Lower leg skin (tissue), 4 donors: ENCODE measurements around the gene ACLY. TPM values are rescaled to one million over a fixed set of nuclear protein-coding genes. Genes with fewer than 3 reads are reported as not detected.
"Not testable (repeated sequence)": the region's sequence is repeated elsewhere in the genome, so short reads cannot be mapped to it uniquely, and the experiment has no call there.

Experiments used
- DNase-seq, 2 donors: peaks; one replicate each; pipeline ENCODE4 v3.0.0-alpha.2; 2019; ENCODE audit warnings: low spot score in 2 of 2
- H3K4me3 ChIP-seq: fragments of 200-600 bp; sonication (generic); 2 replicates; pipeline ENCODE4 v1.5.1; 2017; ENCODE audit warnings: mild to moderate bottlenecking, low read depth; ENCODE audit not compliant: poor library complexity, severe bottlenecking
- POLR2A ChIP-seq, 2 donors: fragments of 450-650 bp; IDR thresholded peaks; one replicate each; pipeline ENCODE4 v1.6.1; 2016 to 2017; ENCODE audit warnings: antibody characterized with exemption in 2 of 2, mild to moderate bottlenecking in 1 of 2, moderate library complexity in 1 of 2
- WGBS, 2 donors: methylation state at CpG; one replicate each; pipeline ENCODE4 v1.1.5; 2018; 5-methylcytosine and 5-hydroxymethylcytosine counted together
- intact Hi-C: fragments of 100-400 bp; cut with DNase I; formaldehyde crosslinking; loops from one replicate; pipeline ENCODE4 v1.15.0; 2023; ENCODE audit warnings: low total_unique reads
- total RNA-seq, 4 donors: library from RNA; depleted of rRNA; stranded (reverse); fragments of >200 nt; gene quantifications; one replicate each; pipeline ENCODE4 v1.1.0, GENCODE V29; 2016
- TF ChIP-seq, protein P1 (sequence below), 3 donors: fragments of 450-650 bp; IDR thresholded peaks; one replicate each; pipeline ENCODE4 v1.5.1; 2016; ENCODE audit warnings: antibody characterized with exemption in 3 of 3, mild to moderate bottlenecking in 3 of 3, moderate library complexity in 2 of 3

The ACLY gene
- total RNA-seq, 4 donors from 2014 or later, result 50.3 to 73.0 (median 62.4) TPM

DNA sequence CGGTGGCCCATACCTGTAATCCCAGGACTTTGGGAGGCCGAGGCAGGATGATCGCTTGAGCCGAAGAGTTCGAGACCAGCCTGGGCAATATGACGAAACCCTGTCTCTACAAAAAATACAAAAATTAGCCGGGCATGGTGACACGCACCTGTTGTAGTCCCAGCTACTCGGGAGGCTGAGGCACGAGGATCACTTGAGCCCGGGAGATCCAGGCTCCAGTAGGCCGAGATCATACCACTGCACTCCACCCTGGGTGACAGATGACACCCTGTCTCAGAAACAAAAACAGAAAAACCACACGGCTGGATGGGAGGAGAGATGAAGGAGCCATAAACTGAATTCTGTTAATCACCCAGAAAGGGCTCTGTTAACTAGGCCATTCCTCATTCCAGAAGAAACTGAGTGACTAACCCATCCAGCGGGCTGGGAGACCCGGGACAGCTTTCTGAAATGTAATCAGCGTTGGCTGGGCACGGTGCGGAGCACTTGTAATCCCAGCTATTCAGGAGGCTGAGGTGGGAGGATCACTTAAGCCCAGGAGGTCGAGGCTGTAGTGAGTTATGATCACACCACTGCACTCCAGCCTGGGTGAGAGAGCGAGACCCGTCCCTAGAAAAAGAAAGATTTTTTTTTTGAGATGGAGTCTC lies 82.1 kb downstream of the ACLY start:
- no peak for DNase-seq
- WGBS, 2 donors, result 45 to 51% methylated on average over 21 of the region's 21 CpGs
- intact Hi-C loops, result no loop called here
- no peak overlapping the region for H3K4me3 ChIP-seq
- TF ChIP-seq, protein P1, sequence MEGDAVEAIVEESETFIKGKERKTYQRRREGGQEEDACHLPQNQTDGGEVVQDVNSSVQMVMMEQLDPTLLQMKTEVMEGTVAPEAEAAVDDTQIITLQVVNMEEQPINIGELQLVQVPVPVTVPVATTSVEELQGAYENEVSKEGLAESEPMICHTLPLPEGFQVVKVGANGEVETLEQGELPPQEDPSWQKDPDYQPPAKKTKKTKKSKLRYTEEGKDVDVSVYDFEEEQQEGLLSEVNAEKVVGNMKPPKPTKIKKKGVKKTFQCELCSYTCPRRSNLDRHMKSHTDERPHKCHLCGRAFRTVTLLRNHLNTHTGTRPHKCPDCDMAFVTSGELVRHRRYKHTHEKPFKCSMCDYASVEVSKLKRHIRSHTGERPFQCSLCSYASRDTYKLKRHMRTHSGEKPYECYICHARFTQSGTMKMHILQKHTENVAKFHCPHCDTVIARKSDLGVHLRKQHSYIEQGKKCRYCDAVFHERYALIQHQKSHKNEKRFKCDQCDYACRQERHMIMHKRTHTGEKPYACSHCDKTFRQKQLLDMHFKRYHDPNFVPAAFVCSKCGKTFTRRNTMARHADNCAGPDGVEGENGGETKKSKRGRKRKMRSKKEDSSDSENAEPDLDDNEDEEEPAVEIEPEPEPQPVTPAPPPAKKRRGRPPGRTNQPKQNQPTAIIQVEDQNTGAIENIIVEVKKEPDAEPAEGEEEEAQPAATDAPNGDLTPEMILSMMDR (IDR thresholded peaks at IDR 0.05), result no peak
- no peak for TF ChIP-seq POLR2A (IDR thresholded peaks at IDR 0.05)

DNA sequence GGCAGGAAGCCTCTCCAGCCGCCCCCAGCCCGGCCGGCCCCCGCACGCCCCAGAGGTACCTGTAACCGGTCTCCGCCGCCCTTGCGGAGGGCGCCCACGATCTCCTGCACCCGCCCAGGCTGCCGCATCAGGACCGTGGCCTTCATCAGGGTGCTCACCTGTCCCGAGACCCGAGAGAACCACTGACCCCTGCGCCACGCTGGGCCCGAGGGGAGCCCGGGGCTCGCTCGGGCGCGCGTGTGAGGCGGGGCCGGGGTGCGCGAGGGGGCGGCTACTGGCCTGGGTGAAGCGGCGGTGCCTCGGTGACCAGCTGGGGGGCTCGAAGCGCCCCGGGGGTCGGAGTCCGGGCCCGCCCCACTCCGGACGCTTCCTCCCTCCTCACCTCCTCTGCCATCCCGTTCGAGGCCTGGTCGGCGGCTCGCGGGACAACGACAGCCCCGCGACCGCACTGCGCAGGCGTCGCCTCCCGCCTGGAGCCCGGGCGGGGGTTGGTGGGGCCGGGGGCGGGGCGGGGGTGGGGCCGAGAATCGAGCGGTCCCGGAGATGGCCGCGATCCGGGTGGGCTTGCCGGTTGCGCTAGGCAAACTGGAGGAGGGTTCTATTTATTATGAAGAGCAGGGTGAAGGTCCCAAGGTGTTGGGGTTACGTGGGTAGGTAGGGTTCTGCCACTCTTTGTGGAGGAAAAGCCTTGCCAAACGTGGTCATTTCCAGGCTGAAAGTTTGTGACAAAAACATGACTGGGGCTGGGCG lies 82.8 kb downstream of the ACLY start, which contains the start of gene NT5C3B:
Gene NT5C3B (minus strand): TSS at position 433 of the 750 bp plus-strand sequence. CDS start 39 bp downstream, at position 394.
- WGBS, 2 donors, result 0 to 2% methylated on average over 16 to 28 of the region's 72 CpGs
- intact Hi-C loops, result no loop called here
- DNase-seq, result peak in 1 of 2 donors; percentile 91
- H3K4me3 ChIP-seq, result peak within 1 kb of the TSS; percentile 84
- no peak for TF ChIP-seq POLR2A (IDR thresholded peaks at IDR 0.05)
- TF ChIP-seq, protein P1 (IDR thresholded peaks at IDR 0.05), result no peak

DNA sequence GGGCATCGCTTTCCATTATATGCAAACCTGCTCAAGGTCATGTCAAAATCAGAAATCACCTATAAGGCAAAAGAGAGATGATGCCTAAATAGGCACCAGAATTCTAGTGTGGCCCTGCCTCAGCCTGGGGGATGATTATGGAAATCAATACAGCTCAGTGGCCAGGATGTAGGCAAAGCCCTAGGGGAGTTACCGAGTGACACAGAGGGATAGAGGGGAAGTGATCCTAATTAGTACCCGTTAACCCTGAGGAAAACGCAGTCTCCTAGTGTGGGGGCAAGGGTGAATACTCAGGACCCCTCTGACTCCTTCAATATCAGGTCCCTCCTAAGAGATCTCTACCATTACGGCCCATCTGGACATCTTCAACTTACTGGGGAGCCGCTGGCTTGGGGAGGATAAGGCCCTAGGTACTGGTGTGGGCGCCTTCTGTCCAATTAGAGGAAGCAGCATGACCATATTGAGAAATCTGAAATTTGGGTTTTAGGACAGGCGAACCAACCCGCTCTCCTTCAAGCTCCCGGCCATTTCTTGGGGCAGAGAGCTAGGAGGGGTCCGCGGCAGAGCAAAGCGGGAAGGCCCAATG lies 83.4 kb downstream of the ACLY start:
- DNase-seq, result no peak
- TF ChIP-seq POLR2A (IDR thresholded peaks at IDR 0.05), result no peak
- TF ChIP-seq, protein P1 (IDR thresholded peaks at IDR 0.05), result no peak
- 12 to 13% methylated on average over 10 to 13 of the region's 13 CpGs for WGBS, 2 donors
- peak overlapping the region; percentile 84 for H3K4me3 ChIP-seq
- intact Hi-C loops, result no loop called here

DNA sequence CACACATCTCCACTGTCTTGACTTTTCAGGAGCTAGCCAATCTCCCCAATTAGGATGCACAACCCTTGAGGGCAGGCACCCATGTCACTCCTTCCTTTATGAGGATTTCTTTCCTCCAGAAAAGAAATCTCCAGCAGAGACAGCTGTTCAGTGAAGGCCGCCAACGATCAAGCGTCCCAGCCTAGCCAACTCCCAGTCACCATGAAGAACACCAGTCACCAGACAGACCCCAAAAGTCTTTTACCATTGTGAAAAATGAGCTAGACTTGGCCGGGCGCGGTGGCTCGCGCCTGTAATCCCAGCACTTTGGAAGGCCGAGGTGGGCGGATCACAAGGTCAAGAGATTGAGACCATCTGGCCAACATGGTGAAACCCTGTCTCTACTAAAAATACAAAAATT lies 88.8 kb downstream of the ACLY start:
- H3K4me3 ChIP-seq, intact Hi-C loops: not testable (repeated sequence)
- peak in 1 of 2 donors; percentile 63 for DNase-seq
- WGBS, 2 donors, result 86 to 87% methylated on average over 10 of the region's 10 CpGs

DNA sequence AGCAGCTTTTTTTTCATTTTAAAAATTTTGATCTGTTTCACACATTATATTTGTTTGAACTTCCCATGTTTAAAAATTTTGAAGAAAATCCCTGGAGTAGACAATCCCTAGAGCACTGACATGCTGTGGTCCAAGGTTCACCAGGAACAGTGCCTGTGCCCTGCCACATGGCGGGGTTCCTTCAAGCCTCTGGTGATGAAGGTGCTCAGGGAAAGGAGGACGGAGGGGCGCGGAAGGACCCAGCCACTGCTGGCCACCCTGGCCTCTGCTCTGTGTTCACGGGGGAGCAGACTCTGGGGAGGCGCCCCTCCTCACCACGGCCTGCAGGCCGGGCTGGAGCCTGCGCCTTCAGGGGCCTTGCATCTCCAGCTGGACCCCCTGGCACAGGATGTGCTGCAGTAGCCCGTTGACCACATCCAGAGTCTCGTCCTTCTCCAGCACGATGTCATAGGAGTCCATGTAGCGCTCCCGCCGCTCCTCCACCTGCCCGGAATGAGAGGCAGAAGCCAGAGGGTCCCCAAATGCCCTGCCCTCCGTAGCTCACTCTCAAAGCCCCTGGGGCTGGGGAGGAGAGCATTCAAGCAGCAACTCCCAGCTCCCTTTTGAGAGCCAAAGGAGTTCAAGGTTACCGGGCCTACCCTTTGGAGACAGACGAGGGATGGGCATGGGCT lies 93.4 kb downstream of the ACLY start:
- 85 to 93% methylated on average over 19 of the region's 19 CpGs for WGBS, 2 donors
- TF ChIP-seq, protein P1 (IDR thresholded peaks at IDR 0.05), result no peak
- no peak for TF ChIP-seq POLR2A (IDR thresholded peaks at IDR 0.05)
- no peak for DNase-seq
- intact Hi-C loops, result no loop called here
- no peak overlapping the region for H3K4me3 ChIP-seq

DNA sequence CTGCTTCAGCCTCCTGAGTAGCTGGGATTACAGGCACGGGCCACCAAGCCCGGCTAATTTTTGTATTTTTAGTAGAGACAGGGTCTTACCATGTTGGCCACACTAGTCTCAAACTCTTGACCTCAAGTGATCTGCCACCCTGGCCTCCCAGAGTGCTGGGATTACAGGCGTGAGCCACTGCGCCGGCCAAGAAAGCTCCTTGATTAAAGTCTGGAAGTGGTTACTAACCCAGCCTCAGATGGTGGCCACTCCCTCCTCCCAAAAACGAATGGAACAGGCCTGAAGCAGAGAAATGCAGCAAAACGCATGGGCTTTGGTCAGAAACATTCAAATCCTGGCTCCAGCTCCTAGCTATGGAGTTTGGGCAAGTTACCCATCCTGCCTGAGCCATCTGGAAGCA lies 94.7 kb downstream of the ACLY start:
- no peak for DNase-seq
- intact Hi-C loops, result no loop called here
- no peak overlapping the region for H3K4me3 ChIP-seq
- TF ChIP-seq, protein P1 (IDR thresholded peaks at IDR 0.05), result no peak
- 53 to 57% methylated on average over 6 to 7 of the region's 7 CpGs for WGBS, 2 donors
